HepG2 (cell line): ENCODE measurements around the gene GRM1.

Source experiments
- ARNT ChIP-seq: fragments of 450-650 bp; IDR thresholded peaks from 2 replicates; pipeline ENCODE4 v1.6.1; 2017
- CHD4 ChIP-seq: fragments of 200-600 bp; sonication (generic); IDR thresholded peaks from 2 replicates; pipeline ENCODE4 v1.7.0; 2017; ENCODE audit warnings: mild to moderate bottlenecking, low read length, borderline replicate concordance
- EZH2 ChIP-seq: conservative IDR thresholded peaks from 2 replicates; pipeline ENCODE4 v1.6.1; 2012; ENCODE audit warnings: mild to moderate bottlenecking, low read depth, low read length, moderate library complexity
- FOXA1 ChIP-seq, 2 experiments: fragments of 450-650 bp in 1 of 2; sonication (generic) in 1 of 2; formaldehyde crosslinking in 1 of 2; IDR thresholded peaks; 2 replicates each; pipeline versions ENCODE4 v1.4.0 to v1.6.1; 2016 to 2020; ENCODE audit warnings: missing genetic modification reagents in 1 of 2
- FOXP1 ChIP-seq, 2 experiments: fragments of 450-650 bp in 1 of 2; IDR thresholded peaks; 2 replicates each; pipeline ENCODE4 v1.6.1; 2017 to 2018; ENCODE audit warnings: antibody characterized with exemption in 1 of 2
- NFIC ChIP-seq: IDR thresholded peaks from 2 replicates; pipeline ENCODE4 v1.6.1; 2012; ENCODE audit warnings: mild to moderate bottlenecking, low read length, inconsistent platforms
- RAD21 ChIP-seq: fragments of 450-650 bp; formaldehyde crosslinking; IDR thresholded peaks from 2 replicates; pipeline ENCODE4 v1.5.0; 2020; ENCODE audit warnings: mild to moderate bottlenecking
- RFX5 ChIP-seq: IDR thresholded peaks from 2 replicates; pipeline ENCODE4 v1.6.1; 2011; ENCODE audit warnings: low read depth, low read length, improper control_type of control experiment
- SMARCC2 ChIP-seq: fragments of 450-650 bp; IDR thresholded peaks from 2 replicates; pipeline ENCODE4 v1.6.1; 2017; ENCODE audit warnings: antibody characterized with exemption, mild to moderate bottlenecking
- SP1 ChIP-seq, 2 experiments: fragments of 450-650 bp in 1 of 2; sonication (generic) in 1 of 2; formaldehyde crosslinking in 1 of 2; IDR thresholded peaks; 2 replicates each; pipeline versions ENCODE4 v1.4.0 to v1.6.1; 2016 to 2020; ENCODE audit warnings: missing genetic modification reagents in 1 of 2
- STAT5B ChIP-seq: sonication (generic); formaldehyde crosslinking; IDR thresholded peaks from 2 replicates; pipeline ENCODE4 v1.4.0; 2020; ENCODE audit warnings: missing genetic modification reagents
- THAP7 ChIP-seq: sonication (generic); formaldehyde crosslinking; IDR thresholded peaks from 2 replicates; pipeline ENCODE4 v1.8.1; 2023; ENCODE audit warnings: mild to moderate bottlenecking, missing genetic modification reagents
- TF ChIP-seq, protein P1 (sequence below): sonication (generic); formaldehyde crosslinking; IDR thresholded peaks from 2 replicates; pipeline ENCODE4 v1.8.1; 2023; ENCODE audit warnings: mild to moderate bottlenecking, inconsistent platforms, moderate library complexity, missing genetic modification reagents, borderline replicate concordance

- TF ChIP-seq RAD21 (CRISPR knock-in tag) (no peak), SP1 (IDR thresholded peaks at IDR 0.05) (no peak), SP1 (CRISPR knock-in tag; IDR thresholded peaks at IDR 0.05) (no peak), FOXP1 (IDR thresholded peaks at IDR 0.05) (no peak), FOXP1 (CRISPR knock-in tag; IDR thresholded peaks at IDR 0.05) (no peak), EZH2 (no peak), CHD4 (no peak), ARNT (no peak), NFIC (no peak), STAT5B (no peak), FOXA1 (IDR thresholded peaks at IDR 0.05) (no peak), FOXA1 (CRISPR knock-in tag; IDR thresholded peaks at IDR 0.05) (no peak), RFX5 (no peak), SMARCC2 (no peak), THAP7 (no peak)
- TF ChIP-seq, protein P1, sequence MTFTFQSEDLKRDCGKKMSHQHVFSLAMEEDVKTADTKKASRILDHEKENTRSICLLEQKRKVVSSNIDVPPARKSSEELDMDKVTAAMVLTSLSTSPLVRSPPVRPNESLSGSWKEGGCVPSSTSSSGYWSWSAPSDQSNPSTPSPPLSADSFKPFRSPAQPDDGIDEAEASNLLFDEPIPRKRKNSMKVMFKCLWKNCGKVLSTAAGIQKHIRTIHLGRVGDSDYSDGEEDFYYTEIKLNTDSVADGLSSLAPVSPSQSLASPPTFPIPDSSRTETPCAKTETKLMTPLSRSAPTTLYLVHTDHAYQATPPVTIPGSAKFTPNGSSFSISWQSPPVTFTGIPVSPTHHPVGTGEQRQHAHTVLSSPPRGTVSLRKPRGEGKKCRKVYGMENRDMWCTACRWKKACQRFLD (CRISPR knock-in tag), result no peak
These were observed 332.5 kb downstream of the GRM1 start for GRCh38 chr6:146361128-146361924.
